ENCODE results near the gene FIS1. TPM values are rescaled to one million over a fixed set of nuclear protein-coding genes. Genes with fewer than 3 reads are reported as not detected.

The FIS1 gene
- total RNA-seq, 1 experiment from 2014 or later = 124 TPM

DNA sequence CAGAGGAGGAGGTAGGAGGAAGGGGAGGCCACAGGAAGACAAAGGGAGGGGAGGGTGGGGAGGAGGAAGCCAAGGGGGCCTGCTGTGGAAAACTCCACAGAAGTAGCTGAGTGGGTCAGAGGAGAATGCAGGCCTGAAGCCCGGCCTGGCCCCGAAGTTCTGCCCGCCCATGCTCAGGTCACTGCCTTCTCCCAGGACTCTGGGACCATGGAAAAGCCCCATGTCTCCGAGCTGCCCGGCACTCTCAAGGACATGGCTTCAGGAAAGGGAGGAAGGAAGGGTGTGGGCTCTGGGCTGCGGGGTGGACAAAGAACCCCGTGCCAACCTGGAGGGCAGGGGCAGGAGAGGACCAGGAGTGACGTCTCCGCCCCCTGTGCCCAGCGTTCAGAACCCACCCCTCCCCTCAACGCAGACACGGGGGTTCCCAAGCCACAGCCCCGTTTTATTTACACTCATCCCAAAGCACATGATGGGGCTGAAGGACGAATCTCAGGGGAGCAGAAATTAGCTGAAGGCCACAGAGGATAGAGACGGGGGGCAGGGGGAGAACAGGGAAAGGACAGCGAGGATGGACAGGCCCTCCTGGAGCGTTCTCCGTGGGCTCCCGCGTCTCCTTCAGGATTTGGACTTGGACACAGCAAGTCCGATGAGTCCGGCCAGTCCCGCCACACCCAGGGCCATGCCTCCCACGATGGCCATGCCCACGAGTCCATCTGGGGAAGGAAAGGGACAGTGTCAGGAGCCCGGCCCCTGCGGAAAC lies 5.5 kb downstream of the FIS1 start:
- Histone ChIP-seq H4K5ac (ENCODE audit: insufficient read length, low read depth, low read length) (no peak overlapping the region), H3K9me3 (ENCODE audit: control insufficient read depth, low read depth, low read length) (no peaks in the 10 kb centered on the region), H4K8ac (replicated peaks; ENCODE audit: insufficient read length, low read depth, low read length) (no peak overlapping the region), H3K4ac (ENCODE audit: low read depth, low read length) (no peak overlapping the region), H2BK20ac (ENCODE audit: low read depth, low read length, poor library complexity, severe bottlenecking) (no peak overlapping the region), H3K56ac (ENCODE audit: insufficient read length, low read depth, low read length) (no peak overlapping the region), H3K18ac (ENCODE audit: insufficient read length, low read depth, low read length) (no peak overlapping the region), H2BK12ac (ENCODE audit: insufficient read length, low read depth, low read length) (no peak overlapping the region), H3K23me2 (ENCODE audit: insufficient read length, low read depth, low read length, poor library complexity, severe bottlenecking) (peaks cover 6% of the 10 kb centered on the region), H2AFZ (ENCODE audit: low read length) (no peak overlapping the region), H3K4me2 (ENCODE audit: insufficient read depth, insufficient read length, low read length) (no peak overlapping the region), H3K14ac (ENCODE audit: insufficient read depth, low read length) (no peak overlapping the region), H3K4me1 (ENCODE audit: insufficient read depth, low read length) (no peaks in the 10 kb centered on the region), H3K27me3 (ENCODE audit: insufficient read depth, low read length) (no peaks in the 10 kb centered on the region), H2BK15ac (ENCODE audit: low read depth, low read length) (no peak overlapping the region), H3K79me1 (ENCODE audit: insufficient read depth, low read depth, low read length, poor library complexity, severe bottlenecking) (no peaks in the 10 kb centered on the region), H3K27ac (ENCODE audit: insufficient read length, low read depth, low read length) (no peak overlapping the region), H3K79me2 (ENCODE audit: insufficient read depth, low read length) (no peaks in the 10 kb centered on the region), H3K23ac (ENCODE audit: insufficient read length, low read depth, low read length) (no peak overlapping the region), H2BK5ac (ENCODE audit: insufficient read length, low read length) (no peak overlapping the region), H3T11ph (ENCODE audit: low read length) (no peak overlapping the region), H2BK120ac (ENCODE audit: low read depth, low read length, poor library complexity, severe bottlenecking) (no peak overlapping the region), H4K91ac (ENCODE audit: insufficient read length, low read depth, low read length) (no peak overlapping the region), H2AK5ac (ENCODE audit: insufficient read length, low read length) (no peak overlapping the region), H3K9ac (ENCODE audit: extremely low read depth, insufficient read length, low read length) (no peak overlapping the region), H4K20me1 (ENCODE audit: control insufficient read depth, insufficient read depth, insufficient read length) (peaks cover 2% of the 10 kb centered on the region)
- no peaks in the 10 kb centered on the region for H3K9me3 Mint-ChIP-seq
- H3K27me3 Mint-ChIP-seq (ENCODE audit: low read depth) = no peaks in the 10 kb centered on the region
- H3K36me3 Mint-ChIP-seq (ENCODE audit: insufficient read depth in 1 of 3, low read depth in 3 of 3) = peaks cover 3 to 29% (median 4%) of the 10 kb centered on the region in 3 experiments; a peak in 5 of 7 replicates
- TF ChIP-seq, protein P1, sequence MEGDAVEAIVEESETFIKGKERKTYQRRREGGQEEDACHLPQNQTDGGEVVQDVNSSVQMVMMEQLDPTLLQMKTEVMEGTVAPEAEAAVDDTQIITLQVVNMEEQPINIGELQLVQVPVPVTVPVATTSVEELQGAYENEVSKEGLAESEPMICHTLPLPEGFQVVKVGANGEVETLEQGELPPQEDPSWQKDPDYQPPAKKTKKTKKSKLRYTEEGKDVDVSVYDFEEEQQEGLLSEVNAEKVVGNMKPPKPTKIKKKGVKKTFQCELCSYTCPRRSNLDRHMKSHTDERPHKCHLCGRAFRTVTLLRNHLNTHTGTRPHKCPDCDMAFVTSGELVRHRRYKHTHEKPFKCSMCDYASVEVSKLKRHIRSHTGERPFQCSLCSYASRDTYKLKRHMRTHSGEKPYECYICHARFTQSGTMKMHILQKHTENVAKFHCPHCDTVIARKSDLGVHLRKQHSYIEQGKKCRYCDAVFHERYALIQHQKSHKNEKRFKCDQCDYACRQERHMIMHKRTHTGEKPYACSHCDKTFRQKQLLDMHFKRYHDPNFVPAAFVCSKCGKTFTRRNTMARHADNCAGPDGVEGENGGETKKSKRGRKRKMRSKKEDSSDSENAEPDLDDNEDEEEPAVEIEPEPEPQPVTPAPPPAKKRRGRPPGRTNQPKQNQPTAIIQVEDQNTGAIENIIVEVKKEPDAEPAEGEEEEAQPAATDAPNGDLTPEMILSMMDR (conservative IDR thresholded peaks at IDR 0.05) = no peak
- H3K4me3 Mint-ChIP-seq = no peak overlapping the region
- no peak for DNase-seq
- peaks cover 12 to 24% of the 10 kb centered on the region in 2 experiments for H3K4me1 Mint-ChIP-seq
- peak overlapping the region in 1 of 3 experiments; percentile 47; a peak in 3 of 7 replicates for H3K27ac Mint-ChIP-seq
- WGBS (ENCODE audit: extremely low coverage, insufficient read length, low lambda C conversion rate) = no CpG with 5 or more reads among the region's 27 CpGs

Measured in H9 (cell line).